Body of pancreas (tissue), 4 donors: ENCODE measurements around the gene GIPR. TPM values are rescaled to one million over a fixed set of nuclear protein-coding genes. Genes with fewer than 3 reads are reported as not detected.

Source experiments
- ATAC-seq: fragments of 150-250 bp; one replicate; pipeline ENCODE4 v1.9.1; 2016
- DNase-seq, 4 donors: peaks; one replicate each; pipeline ENCODE4 v3.0.0-alpha.2; 2019
- H3K27ac ChIP-seq, 4 donors: fragments of 200-600 bp; sonication (generic); 1 replicate in 3 of 4; 2 replicates in 1 of 4; pipeline versions ENCODE4 v1.5.1 to v1.6.1; 2016 to 2019; ENCODE audit warnings: mild to moderate bottlenecking in 1 of 4, mixed read lengths in 1 of 4, moderate library complexity in 1 of 4
- H3K27me3 ChIP-seq, 2 donors: fragments of 200-600 bp; sonication (generic); one replicate each; pipeline ENCODE4 v1.6.0; 2016; ENCODE audit warnings: mild to moderate bottlenecking in 1 of 2
- H3K36me3 ChIP-seq, 2 donors: fragments of 200-600 bp; sonication (generic); replicated peaks in 1 of 2; 2 replicates each; pipeline ENCODE4 v1.5.1; 2016; ENCODE audit warnings: low read depth in 2 of 2; ENCODE audit not compliant: insufficient read depth in 1 of 2
- H3K4me1 ChIP-seq: fragments of 200-600 bp; sonication (generic); one replicate; pipeline ENCODE4 v1.6.0; 2016
- H3K4me3 ChIP-seq, 2 donors: fragments of 200-600 bp; sonication (generic); 1 replicate in 1 of 2; 2 replicates in 1 of 2; pipeline ENCODE4 v1.5.1; 2016 to 2019
- H3K9me3 ChIP-seq, 3 donors: fragments of 200-600 bp; sonication (generic); 1 replicate in 2 of 3; 2 replicates in 1 of 3; pipeline ENCODE4 v1.5.1; 2016
- POLR2A ChIP-seq, 3 donors: fragments of 450-650 bp; IDR thresholded peaks; one replicate each; pipeline ENCODE4 v1.6.1; 2016; ENCODE audit warnings: antibody characterized with exemption in 3 of 3, mild to moderate bottlenecking in 2 of 3
- WGBS, 2 donors: methylation state at CpG; one replicate each; pipeline ENCODE4 v1.1.5; 2017; 5-methylcytosine and 5-hydroxymethylcytosine counted together
- intact Hi-C: fragments of 100-400 bp; cut with DNase I; formaldehyde crosslinking; loops from one replicate; pipeline ENCODE4 v1.15.1; 2023
- total RNA-seq, 2 donors: library from RNA; depleted of rRNA; stranded (reverse); fragments of >200 nt; gene quantifications; one replicate each; pipeline ENCODE4 v1.1.0, GENCODE V29; 2016
- TF ChIP-seq, protein P1 (sequence below), 7 experiments: fragments of 450-650 bp in 4 of 7; fragments of 200-600 bp in 3 of 7; sonication (generic) in 3 of 7; IDR thresholded peaks; one replicate each; pipeline ENCODE4 v1.5.1; 2016 to 2019; ENCODE audit warnings: antibody characterized with exemption in 7 of 7

Gene GIPR
- total RNA-seq, 2 donors from 2014 or later = 3.9 to 9.2 TPM

DNA sequence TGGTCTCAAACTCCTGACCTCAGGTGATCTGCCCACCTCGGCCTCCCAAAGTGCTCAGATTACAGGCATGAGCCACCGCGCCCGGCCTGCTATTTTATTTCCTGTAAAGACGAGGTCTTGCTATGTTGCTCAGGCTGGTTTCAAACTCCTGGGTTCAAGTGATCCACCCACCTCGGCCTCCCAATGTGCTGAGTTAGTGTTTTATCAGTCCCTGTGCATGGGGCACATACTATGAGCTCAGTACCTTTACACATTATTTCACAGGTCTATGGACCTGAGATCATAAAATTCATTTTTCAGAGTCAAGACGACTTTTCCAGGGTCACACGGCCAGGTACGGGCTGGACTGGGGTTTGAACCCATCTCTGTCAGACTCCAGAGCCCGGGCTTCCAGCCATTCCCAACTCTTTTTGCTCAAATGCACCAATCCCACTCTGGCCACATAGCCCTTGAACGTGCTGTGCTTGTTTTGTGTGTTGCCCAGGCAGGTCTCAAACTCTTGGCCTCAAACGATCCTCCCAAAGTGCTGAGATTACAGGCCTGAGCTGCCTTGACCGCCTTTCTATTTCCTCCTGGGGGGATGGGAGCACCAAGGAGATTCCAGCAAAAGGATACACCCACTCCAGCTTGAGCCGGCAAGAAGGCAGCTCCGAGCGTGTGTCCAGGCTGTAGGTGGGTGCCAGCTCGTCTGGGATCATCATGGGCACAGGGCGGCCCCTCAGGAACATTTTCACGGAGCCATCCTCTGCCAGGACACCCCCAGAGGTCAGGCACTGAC lies 29.9 kb upstream of the GIPR start:
- no peaks in the 10 kb centered on the region for H3K36me3 ChIP-seq
- no peak overlapping the region for H3K4me3 ChIP-seq
- no peaks in the 10 kb centered on the region for H3K9me3 ChIP-seq
- intact Hi-C loops = no loop called here
- H3K27me3 ChIP-seq = no peaks in the 10 kb centered on the region
- peaks cover 46% of the 10 kb centered on the region for H3K4me1 ChIP-seq
- TF ChIP-seq, protein P1, sequence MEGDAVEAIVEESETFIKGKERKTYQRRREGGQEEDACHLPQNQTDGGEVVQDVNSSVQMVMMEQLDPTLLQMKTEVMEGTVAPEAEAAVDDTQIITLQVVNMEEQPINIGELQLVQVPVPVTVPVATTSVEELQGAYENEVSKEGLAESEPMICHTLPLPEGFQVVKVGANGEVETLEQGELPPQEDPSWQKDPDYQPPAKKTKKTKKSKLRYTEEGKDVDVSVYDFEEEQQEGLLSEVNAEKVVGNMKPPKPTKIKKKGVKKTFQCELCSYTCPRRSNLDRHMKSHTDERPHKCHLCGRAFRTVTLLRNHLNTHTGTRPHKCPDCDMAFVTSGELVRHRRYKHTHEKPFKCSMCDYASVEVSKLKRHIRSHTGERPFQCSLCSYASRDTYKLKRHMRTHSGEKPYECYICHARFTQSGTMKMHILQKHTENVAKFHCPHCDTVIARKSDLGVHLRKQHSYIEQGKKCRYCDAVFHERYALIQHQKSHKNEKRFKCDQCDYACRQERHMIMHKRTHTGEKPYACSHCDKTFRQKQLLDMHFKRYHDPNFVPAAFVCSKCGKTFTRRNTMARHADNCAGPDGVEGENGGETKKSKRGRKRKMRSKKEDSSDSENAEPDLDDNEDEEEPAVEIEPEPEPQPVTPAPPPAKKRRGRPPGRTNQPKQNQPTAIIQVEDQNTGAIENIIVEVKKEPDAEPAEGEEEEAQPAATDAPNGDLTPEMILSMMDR (IDR thresholded peaks at IDR 0.05) = no peak
- TF ChIP-seq POLR2A (IDR thresholded peaks at IDR 0.05) = no peak
- 47 to 57% methylated on average over 15 to 19 of the region's 19 CpGs for WGBS, 2 donors
- H3K27ac ChIP-seq = peak overlapping the region in 2 of 4 donors; percentile 17 to 38
- no peak for ATAC-seq
- DNase-seq = peak in 2 of 4 donors; percentile 22 to 35

DNA sequence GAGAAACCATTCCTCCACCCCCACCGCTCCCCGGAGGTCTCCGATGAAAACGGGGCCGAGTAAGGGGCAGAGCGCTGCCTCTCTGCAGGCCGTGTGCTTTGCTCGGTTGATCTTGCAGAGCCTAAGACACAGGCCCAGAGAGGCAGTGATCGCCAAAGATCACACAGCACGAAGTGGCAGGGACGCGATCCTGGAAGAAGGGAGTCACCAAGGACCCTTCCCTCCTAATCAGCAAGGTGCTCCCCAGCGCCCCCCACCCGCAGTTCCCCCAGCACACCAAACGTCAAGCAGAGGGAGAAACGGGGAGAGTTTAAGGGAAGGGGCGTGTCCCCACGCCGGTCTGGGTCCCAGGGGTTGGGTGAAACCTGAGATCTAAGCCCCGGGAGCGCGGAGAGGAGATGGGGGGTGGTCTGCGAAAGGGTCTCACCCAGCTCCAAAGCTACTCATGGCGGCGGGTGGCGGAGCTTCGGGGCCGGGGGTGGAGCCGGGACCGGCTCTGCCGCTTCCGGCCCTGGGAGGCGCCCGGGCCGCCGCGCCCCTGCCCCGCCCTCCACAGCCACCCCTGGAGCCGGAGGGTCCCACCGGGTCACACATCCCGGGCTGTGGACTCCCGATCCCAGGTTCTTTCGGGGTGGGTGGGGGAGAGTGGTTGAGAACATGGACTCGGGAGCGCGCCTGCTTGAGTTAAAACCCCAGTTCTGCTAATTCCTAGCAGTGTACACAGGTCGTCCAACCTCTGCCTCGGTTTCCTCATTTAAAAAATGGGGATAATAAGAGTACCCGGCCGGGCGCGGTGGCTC lies 28.9 kb upstream of the GIPR start, which contains the start of gene EML2:
EML2 (minus strand) TSS at position 468 of the 800 bp plus-strand sequence; CDS start at position 447, 21 bp downstream.
- intact Hi-C loops = no loop called here

DNA sequence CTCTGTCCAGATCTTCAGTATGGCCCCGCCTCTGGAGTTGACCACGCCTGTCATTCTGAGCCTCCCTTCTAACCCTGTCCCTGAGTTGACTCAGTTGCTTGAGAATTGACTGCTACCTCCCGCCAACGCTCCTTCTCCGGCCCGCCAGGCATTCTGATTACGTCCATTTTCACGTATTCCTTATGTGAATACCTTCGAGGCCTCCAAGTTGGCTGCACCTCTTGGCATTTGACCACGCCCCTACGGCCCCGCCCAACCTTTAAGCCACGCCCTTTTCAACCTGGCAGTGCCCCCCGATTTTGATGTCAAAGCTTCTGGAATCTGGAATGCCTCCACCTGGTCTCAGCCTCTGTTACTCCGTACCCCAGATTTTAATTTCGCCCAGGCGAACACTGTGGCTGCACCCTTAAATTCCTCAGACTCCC lies 27.2 kb upstream of the GIPR start:
- intact Hi-C loops = loop anchor here (5.0 to 10.0 kb wide), 3 partner anchors 34 to 116 kb away; no protein-coding TSS in a partner anchor

More for the DNA sequence above, 28.9 kb upstream of the GIPR start, which contains the start of gene EML2:
- ATAC-seq (peak; percentile 41), DNase-seq (peak; percentile 49 to 73 (median 62))
- Histone ChIP-seq H3K4me1 (peaks cover 51% of the 10 kb centered on the region), H3K9me3 (no peaks in the 10 kb centered on the region), H3K4me3 (peak within 1 kb of the TSS; percentile 15 to 62), H3K27ac (peak within 1 kb of the TSS; percentile 22 to 89 (median 56)), H3K36me3 (no peaks in the 10 kb centered on the region), H3K27me3 (no peaks in the 10 kb centered on the region)
- peak in 2 of 3 donors; percentile 40 to 45 for TF ChIP-seq POLR2A (IDR thresholded peaks at IDR 0.05)
- TF ChIP-seq, protein P1 (IDR thresholded peaks at IDR 0.05) = peak in 1 of 7 experiments; percentile 20
- WGBS, 2 donors = 0 to 1% methylated on average over 11 to 52 of the region's 52 CpGs

DNA sequence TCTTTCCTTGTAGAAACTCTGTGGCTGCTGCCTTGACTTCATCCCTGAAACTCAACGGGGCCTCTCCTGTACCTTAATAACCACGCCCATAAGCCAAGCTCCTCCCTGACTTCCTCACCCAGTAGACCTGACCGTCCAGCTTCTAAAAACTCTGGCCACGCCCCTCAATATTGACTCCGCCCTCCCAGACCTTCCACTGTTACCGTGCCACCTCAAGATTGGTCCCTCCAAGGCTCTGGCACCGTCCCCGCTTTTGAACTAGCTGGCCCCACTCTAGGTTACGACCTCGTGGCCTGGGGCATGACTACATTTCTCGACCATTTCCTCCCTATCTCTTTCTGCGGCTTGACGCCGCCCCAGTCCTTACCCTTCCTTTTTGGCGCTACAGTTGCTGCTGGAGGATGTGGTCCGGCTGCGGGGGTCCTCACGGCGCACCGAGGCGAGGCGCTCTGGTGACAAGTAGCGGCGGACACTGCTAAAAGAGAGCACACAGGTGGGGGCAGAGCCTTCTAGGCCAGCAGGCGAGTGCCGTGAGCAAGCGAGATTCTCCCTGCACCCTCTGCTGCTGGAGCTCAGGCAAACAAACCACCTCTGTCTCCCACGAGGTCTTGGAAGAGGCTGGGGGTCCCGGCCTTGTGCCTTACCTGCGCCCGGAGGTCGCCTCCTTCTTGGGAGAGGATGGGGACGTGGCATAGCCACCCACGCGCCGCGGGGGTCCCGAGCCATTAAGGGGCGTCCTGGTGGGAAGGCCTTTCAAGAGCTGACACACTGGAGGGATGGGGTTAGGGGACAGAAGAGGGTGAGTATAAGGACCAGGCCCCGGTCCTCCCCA lies 26.5 kb upstream of the GIPR start:
- Histone ChIP-seq H3K4me1 (peaks cover 64% of the 10 kb centered on the region), H3K4me3 (no peak overlapping the region), H3K36me3 (no peaks in the 10 kb centered on the region), H3K27me3 (no peaks in the 10 kb centered on the region), H3K9me3 (no peaks in the 10 kb centered on the region), H3K27ac (peak overlapping the region; percentile 55 to 89 (median 82))
- intact Hi-C loops = loop anchor here (5.0 to 10.0 kb wide), 3 partner anchors 34 to 117 kb away; no protein-coding TSS in a partner anchor
- whole genome bisulfite sequencing, 2 donors = 5 to 7% methylated on average over 20 to 40 of the region's 40 CpGs
- DNase-seq = peak; percentile 93 to 98 (median 96)
- peak; percentile 74 for ATAC-seq
- TF ChIP-seq, protein P1 (IDR thresholded peaks at IDR 0.05) = no peak
- peak in 1 of 3 donors; percentile 9 for TF ChIP-seq POLR2A (IDR thresholded peaks at IDR 0.05)

More for the DNA sequence above, 27.2 kb upstream of the GIPR start:
- Histone ChIP-seq H3K27ac (peak overlapping the region; percentile 21 to 89 (median 82)), H3K9me3 (no peaks in the 10 kb centered on the region), H3K4me3 (no peak overlapping the region), H3K27me3 (no peaks in the 10 kb centered on the region), H3K36me3 (no peaks in the 10 kb centered on the region), H3K4me1 (peaks cover 58% of the 10 kb centered on the region)
- DNase-seq (peak in 3 of 4 donors; percentile 24 to 58 (median 58)), ATAC-seq (no peak)
- TF ChIP-seq, protein P1 (IDR thresholded peaks at IDR 0.05) = no peak
- TF ChIP-seq POLR2A (IDR thresholded peaks at IDR 0.05) = no peak
- 48 to 51% methylated on average over 17 of the region's 17 CpGs for WGBS, 2 donors
